ENCODE measurements around the gene ENPP3.

DNA sequence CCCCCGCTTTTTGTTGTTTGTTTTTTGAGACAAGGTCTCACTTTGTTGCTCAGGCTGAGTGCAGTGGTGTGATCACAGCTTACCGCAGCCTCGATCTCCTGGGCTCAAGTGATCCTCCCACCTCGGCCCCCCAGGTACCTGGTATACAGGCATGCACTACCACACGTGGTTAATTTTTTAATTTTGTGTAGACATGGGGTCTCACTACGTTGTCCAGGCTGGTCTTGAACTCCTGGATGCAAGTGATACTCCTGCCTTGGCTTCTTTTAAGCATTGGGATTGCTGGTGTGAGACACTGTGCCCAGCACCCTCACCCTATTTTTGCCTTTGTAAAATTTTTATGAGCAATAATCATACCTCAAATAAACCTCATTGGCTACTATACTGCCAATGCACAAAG is 5.5 kb downstream of the ENPP3 start:
- TF ChIP-seq, protein P1, sequence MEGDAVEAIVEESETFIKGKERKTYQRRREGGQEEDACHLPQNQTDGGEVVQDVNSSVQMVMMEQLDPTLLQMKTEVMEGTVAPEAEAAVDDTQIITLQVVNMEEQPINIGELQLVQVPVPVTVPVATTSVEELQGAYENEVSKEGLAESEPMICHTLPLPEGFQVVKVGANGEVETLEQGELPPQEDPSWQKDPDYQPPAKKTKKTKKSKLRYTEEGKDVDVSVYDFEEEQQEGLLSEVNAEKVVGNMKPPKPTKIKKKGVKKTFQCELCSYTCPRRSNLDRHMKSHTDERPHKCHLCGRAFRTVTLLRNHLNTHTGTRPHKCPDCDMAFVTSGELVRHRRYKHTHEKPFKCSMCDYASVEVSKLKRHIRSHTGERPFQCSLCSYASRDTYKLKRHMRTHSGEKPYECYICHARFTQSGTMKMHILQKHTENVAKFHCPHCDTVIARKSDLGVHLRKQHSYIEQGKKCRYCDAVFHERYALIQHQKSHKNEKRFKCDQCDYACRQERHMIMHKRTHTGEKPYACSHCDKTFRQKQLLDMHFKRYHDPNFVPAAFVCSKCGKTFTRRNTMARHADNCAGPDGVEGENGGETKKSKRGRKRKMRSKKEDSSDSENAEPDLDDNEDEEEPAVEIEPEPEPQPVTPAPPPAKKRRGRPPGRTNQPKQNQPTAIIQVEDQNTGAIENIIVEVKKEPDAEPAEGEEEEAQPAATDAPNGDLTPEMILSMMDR (IDR thresholded peaks at IDR 0.05): no peak
- TF ChIP-seq FOXJ3 (CRISPR knock-in tag; IDR thresholded peaks at IDR 0.05) (no peak), CHD2 (IDR thresholded peaks at IDR 0.05; ENCODE audit: low read length, partially characterized antibody) (no peak), JUND (IDR thresholded peaks at IDR 0.05) (no peak), EP300 (IDR thresholded peaks at IDR 0.05; ENCODE audit: borderline replicate concordance in 1 of 2, low read depth in 1 of 2, low read length in 1 of 2) (no peak), TAF1 (IDR thresholded peaks at IDR 0.05; ENCODE audit: borderline replicate concordance, low read depth, low read length) (no peak), POLR2AphosphoS5 (IDR thresholded peaks at IDR 0.05; ENCODE audit: low read depth, low read length) (no peak), RFX5 (IDR thresholded peaks at IDR 0.05; ENCODE audit: low read length) (no peak)
- TF ChIP-seq, protein P2, sequence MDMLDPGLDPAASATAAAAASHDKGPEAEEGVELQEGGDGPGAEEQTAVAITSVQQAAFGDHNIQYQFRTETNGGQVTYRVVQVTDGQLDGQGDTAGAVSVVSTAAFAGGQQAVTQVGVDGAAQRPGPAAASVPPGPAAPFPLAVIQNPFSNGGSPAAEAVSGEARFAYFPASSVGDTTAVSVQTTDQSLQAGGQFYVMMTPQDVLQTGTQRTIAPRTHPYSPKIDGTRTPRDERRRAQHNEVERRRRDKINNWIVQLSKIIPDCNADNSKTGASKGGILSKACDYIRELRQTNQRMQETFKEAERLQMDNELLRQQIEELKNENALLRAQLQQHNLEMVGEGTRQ (IDR thresholded peaks at IDR 0.05; ENCODE audit: borderline replicate concordance, low read depth, low read length): no peak
